HG03196 (cell line): ENCODE data around the gene SYT7.

Source experiments
- ATAC-seq: cut with Tn5 transposase; IDR thresholded peaks from one replicate; pipeline ENCODE4 v1.9.1; 2021; ENCODE audit not compliant: unreplicated experiment

Gene SYT7

GRCh38 chr11:61555051-61555969, 25.6 kb downstream of the SYT7 start:
- ATAC-seq = no peak

- no peak for ATAC-seq
Measured at GRCh38 chr11:61554172-61554988, 26.5 kb downstream of the SYT7 start.

- ATAC-seq = no peak
Measured at GRCh38 chr11:61553373-61554171, 27.3 kb downstream of the SYT7 start.

- no peak for ATAC-seq
Measured at GRCh38 chr11:61552108-61552635, 28.7 kb downstream of the SYT7 start.

DNA sequence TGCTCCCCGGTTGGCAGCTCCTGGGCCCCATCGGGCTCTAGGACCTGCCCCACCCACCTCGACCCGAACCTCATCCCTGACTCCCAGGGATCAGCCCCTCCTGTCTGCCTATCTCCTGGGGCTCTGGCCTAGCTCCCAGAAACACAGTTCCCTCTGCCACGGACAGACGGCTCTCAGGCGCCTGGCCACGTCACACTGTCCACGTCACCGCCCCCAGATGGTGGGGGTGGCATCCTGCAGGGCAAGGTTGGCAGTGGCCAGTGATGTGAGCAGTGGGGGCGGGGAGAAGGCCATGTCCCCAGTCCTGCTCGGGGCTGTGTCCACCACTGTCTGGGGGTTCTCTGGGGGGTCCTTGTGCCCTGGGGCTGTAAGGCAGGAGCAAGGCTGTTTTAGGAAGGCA, 29.2 kb downstream of the SYT7 start:
- ATAC-seq = no peak

- no peak for ATAC-seq
Measured at GRCh38 chr11:61550665-61551227, 30.1 kb downstream of the SYT7 start.

GRCh38 chr11:61549662-61550568, 31.0 kb downstream of the SYT7 start:
- ATAC-seq = no peak

DNA sequence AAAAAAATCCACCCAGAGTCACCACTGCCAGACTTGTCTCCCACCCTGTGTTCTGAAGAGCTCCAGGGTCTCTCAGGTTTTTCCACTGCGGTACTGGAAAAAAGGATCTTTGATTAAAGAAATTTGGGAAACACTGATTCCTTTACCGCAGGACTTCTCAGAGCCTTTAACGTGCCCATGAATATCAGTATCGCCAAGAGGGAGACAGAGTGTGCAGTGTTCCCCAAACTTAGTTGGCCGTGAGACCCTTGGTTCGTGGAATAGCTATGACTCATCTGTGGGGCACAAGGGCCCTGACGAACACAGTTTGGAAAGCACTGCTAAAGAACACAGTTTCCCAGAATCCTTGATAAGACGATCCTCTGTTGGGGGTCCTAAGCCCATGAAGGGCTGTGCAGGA, 31.7 kb downstream of the SYT7 start:
- no peak for ATAC-seq

- ATAC-seq = no peak
Measured at GRCh38 chr11:61547246-61547645, 33.6 kb downstream of the SYT7 start.

DNA sequence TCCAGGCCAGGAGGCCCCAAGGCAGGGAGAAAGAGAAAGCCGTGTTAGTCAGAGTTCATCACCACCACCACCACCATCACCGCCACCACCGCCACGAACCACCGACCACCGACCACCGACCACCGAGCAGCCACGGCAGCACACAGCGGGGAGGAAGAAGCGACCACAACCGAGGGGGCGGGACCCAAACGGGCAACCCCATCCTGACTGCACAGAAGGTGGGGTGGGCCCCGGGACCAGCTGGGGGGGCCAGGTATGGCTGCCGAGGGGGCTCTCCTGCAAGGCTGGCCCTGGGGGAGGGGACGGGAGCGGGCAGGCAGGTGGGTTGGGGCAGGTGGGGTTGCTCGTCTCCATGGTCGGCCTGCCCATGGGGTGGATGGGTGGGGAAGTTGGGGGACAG, 34.2 kb downstream of the SYT7 start:
- ATAC-seq = no peak

- ATAC-seq = no peak
Measured at GRCh38 chr11:61545921-61546320, 35.0 kb downstream of the SYT7 start.

GRCh38 chr11:61545341-61545740, 35.5 kb downstream of the SYT7 start:
- no peak for ATAC-seq

- no peak for ATAC-seq
Measured at GRCh38 chr11:61544466-61544865, 36.4 kb downstream of the SYT7 start.

DNA sequence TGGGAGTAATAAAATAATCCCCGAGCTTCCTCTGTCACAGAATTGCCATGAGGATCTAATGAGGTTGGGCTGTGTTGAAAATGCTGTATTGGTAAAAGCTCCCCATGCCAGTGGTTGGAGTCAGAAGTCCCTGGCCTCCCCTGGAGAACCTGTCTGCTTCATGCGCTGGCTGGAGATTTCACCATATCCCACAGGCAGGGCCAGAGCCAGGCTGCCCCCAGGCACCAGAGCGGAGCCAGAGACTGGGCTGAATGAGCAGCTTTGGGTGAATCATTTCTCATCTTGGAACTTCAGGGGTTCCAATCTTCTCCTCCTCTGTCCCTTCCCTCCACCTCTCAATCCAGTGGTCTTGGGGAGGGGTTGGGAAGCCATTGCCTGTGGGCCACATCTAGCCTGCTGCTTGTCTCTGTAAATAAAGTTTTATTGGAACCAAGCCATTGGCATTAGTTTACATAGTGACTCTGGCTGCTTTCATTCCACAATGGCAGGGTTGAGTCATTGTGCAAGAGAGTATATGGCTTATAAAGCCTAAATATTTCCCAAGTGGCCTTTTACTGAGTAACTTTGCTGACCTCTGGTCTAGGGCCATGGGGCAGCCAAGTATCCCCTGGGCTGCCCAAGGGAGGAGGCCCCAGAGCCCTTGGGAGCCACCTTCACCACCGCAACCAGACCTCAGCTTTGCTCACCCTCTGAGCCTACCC, 37.1 kb downstream of the SYT7 start:
- no peak for ATAC-seq

- no peak for ATAC-seq
Measured at GRCh38 chr11:61542705-61543104, 38.2 kb downstream of the SYT7 start.

- no peak for ATAC-seq
Measured at GRCh38 chr11:61542024-61542461, 38.8 kb downstream of the SYT7 start.

GRCh38 chr11:61541598-61541997, 39.3 kb downstream of the SYT7 start:
- no peak for ATAC-seq

GRCh38 chr11:61540528-61540927, 40.3 kb downstream of the SYT7 start:
- no peak for ATAC-seq

DNA sequence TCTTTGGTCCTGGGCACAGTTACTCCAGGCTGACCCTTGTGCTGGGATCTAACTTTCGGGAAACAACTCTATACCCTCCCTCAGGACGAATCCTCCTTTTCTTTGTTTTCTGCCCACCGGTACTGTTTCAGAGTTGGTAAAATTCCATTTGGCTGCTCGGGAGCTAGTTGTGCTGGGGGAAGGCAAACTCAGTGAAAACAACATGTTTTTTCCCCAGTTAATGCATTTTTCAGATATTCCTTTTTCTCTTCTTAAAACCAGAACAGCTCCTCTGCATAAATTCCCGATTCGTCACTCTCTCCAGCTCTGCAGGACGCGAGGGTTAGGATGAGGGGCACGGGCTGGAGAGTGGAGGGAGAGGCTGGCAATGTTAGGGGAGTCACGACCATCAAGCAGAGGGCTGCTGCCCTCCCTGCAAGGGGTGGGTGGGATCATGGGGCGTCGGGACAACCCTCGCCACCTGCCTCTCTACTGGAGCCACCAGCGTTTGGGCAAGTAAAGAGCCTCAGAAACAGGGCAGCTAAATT, 41.0 kb downstream of the SYT7 start:
- no peak for ATAC-seq
